ENCODE measurements around the gene CBX4. TPM values are rescaled to one million over a fixed set of nuclear protein-coding genes. Genes with fewer than 3 reads are reported as not detected.

CBX4 gene
- total and polyA plus RNA-seq, 7 donors, result 1.9 to 7.8 (median 3.3) TPM

- ATAC-seq (peak; percentile 73 to 83 (median 80)), DNase-seq (peak; percentile 55 to 72)
- Histone ChIP-seq H3K27ac (no peak overlapping the region), H3K4me1 (peaks cover 9% of the 10 kb centered on the region), H3K4me3 (no peak overlapping the region), H3K9me3 (no peaks in the 10 kb centered on the region), H3K36me3 (ENCODE audit: insufficient read depth in 1 of 2, low read depth in 1 of 2) (peaks cover 0 to 6% of the 10 kb centered on the region in 2 donors), H3K27me3 (ENCODE audit: insufficient read depth in 3 of 3, low read length in 2 of 3) (peaks cover 0 to 79% (median 38%) of the 10 kb centered on the region in 3 donors)
- TF ChIP-seq CTCF (IDR thresholded peaks at IDR 0.05), result peak; percentile 68
- intact Hi-C loops (cut with DNase I), result loop anchor here (2.0 to 10.0 kb wide), 5 partner anchors 125 to 202 kb away; no protein-coding TSS in a partner anchor
- WGBS, 3 donors, result 4 to 7% (median 4%) methylated on average over 53 to 74 of the region's 74 CpGs
Observed at GRCh38 chr17:79789943-79790804, 49.1 kb downstream of the CBX4 start.

DNA sequence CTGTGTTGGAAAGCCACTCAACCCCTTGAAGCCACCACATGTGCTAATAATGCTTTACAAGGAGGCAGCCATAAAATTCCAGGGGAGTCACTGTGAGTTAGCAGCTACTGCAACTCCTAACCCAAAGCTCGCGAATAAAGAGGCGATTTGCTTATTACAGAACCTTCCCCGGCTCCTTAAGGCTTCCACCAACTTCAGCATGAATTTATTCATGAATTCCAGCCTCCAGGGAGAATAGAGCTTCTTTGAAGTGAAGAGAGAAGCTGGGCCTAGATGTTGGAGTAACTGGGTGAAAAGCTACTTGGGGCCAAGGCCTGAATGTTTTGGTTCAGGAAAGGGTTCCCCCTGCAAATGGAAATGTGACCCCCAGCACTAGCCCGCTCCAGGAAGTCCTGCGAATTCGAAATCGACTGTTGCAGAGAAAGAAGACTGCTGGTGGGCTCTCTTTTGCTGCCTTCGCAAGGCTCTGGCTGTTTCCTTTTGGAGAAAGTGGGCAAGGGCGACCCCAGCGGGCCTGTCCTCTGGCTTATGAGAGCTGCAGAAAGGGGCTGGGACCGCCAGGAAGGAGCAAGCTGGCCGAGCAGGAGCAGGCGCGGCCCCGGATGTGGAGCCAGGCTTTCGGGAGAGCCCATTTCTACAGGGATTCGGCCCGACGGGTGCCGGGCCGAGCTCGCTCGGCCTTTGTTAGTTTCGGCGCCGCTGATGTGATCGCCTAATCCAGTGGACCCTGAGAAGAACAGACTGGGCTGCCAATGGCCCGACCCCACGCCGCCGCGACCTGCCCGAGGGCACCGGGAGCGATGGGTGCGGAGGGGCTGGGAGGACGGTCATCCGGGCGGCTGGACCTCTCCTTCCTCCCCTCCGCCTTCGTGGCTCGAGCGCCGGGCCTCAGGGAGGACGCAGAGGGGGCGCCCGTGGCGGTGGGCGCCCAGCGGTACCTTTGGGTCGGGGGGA is 50.0 kb downstream of the CBX4 start:
- intact Hi-C loops (cut with DNase I), result loop anchor here in 1 of 2 donors (5.0 to 10.0 kb wide), 2 partner anchors 126 to 203 kb away; no protein-coding TSS in a partner anchor
- Histone ChIP-seq H3K36me3 (ENCODE audit: insufficient read depth in 1 of 2, low read depth in 1 of 2) (no peaks in the 10 kb centered on the region), H3K4me3 (no peak overlapping the region), H3K27ac (no peak overlapping the region), H3K4me1 (peaks cover 9% of the 10 kb centered on the region), H3K27me3 (ENCODE audit: insufficient read depth in 3 of 3, low read length in 2 of 3) (peaks cover 0 to 88% (median 38%) of the 10 kb centered on the region in 3 donors), H3K9me3 (no peaks in the 10 kb centered on the region)
- WGBS, 3 donors, result 33 to 42% (median 33%) methylated on average over 34 to 52 of the region's 52 CpGs
- ATAC-seq (peak; percentile 9 to 17 (median 10)), DNase-seq (no peak)
- no peak for TF ChIP-seq CTCF (IDR thresholded peaks at IDR 0.05)

GRCh38 chr17:79788455-79788854 is 50.8 kb downstream of the CBX4 start:
- WGBS, 3 donors, result 78 to 89% (median 80%) methylated on average over 5 of the region's 5 CpGs
- peaks cover 7% of the 10 kb centered on the region for H3K4me1 ChIP-seq
- intact Hi-C loops (cut with DNase I), result loop anchor here in 1 of 2 donors (5.0 to 10.0 kb wide), 2 partner anchors 126 to 204 kb away; no protein-coding TSS in a partner anchor
- no peak for DNase-seq
- no peak for TF ChIP-seq CTCF (IDR thresholded peaks at IDR 0.05)
- no peaks in the 10 kb centered on the region for H3K9me3 ChIP-seq
- ATAC-seq, result no peak
- peaks cover 0 to 91% (median 37%) of the 10 kb centered on the region in 3 donors for H3K27me3 ChIP-seq (ENCODE audit: insufficient read depth in 3 of 3, low read length in 2 of 3)
- no peak overlapping the region for H3K4me3 ChIP-seq
- H3K27ac ChIP-seq, result no peak overlapping the region
- H3K36me3 ChIP-seq (ENCODE audit: insufficient read depth in 1 of 2, low read depth in 1 of 2), result no peaks in the 10 kb centered on the region

GRCh38 chr17:79786930-79787643 is 52.2 kb downstream of the CBX4 start:
- H3K36me3 ChIP-seq (ENCODE audit: insufficient read depth in 1 of 2, low read depth in 1 of 2), result no peaks in the 10 kb centered on the region
- no peak for DNase-seq
- H3K4me1 ChIP-seq, result no peaks in the 10 kb centered on the region
- H3K27ac ChIP-seq, result no peak overlapping the region
- no peaks in the 10 kb centered on the region for H3K9me3 ChIP-seq
- TF ChIP-seq CTCF (IDR thresholded peaks at IDR 0.05), result no peak
- no peak for ATAC-seq
- intact Hi-C loops (cut with DNase I), result loop anchor here in 1 of 2 donors (5.0 to 10.0 kb wide), 2 partner anchors 128 to 205 kb away; no protein-coding TSS in a partner anchor
- H3K4me3 ChIP-seq, result no peak overlapping the region
- H3K27me3 ChIP-seq (ENCODE audit: insufficient read depth in 3 of 3, low read length in 2 of 3), result peaks cover 0 to 89% (median 31%) of the 10 kb centered on the region in 3 donors
- WGBS, 3 donors, result 84 to 86% (median 85%) methylated on average over 9 to 12 of the region's 12 CpGs

Data from psoas muscle (tissue), 8 donors.